22Rv1 (cell line): ENCODE measurements around the gene IL15.
"Not testable (repeated sequence)": the region's sequence is repeated elsewhere in the genome, so short reads cannot be mapped to it uniquely, and the experiment has no call there.

Experiments used
- H3K27ac ChIP-seq: fragments of 450-650 bp; 2 replicates; pipeline ENCODE4 v1.5.1; 2017
- CTCF ChIP-seq: fragments of 450-650 bp; IDR thresholded peaks from 2 replicates; pipeline ENCODE4 v1.5.1; 2017; ENCODE audit warnings: mild to moderate bottlenecking
- ZFX ChIP-seq: fragments of 450-650 bp; IDR thresholded peaks from 2 replicates; pipeline ENCODE4 v1.6.1; 2017; ENCODE audit warnings: antibody characterized with exemption, borderline replicate concordance

IL15 gene

GRCh38 chr4:141686879-141687278 lies 50.5 kb downstream of the IL15 start:
- H3K27ac ChIP-seq: no peak overlapping the region
- TF ChIP-seq CTCF (no peak), ZFX (no peak)

GRCh38 chr4:141689726-141690296 lies 53.4 kb downstream of the IL15 start:
- H3K27ac ChIP-seq: not testable (repeated sequence)

GRCh38 chr4:141691247-141691646 lies 54.9 kb downstream of the IL15 start:
- not testable (repeated sequence) for H3K27ac ChIP-seq

GRCh38 chr4:141692081-141692480 lies 55.7 kb downstream of the IL15 start:
- TF ChIP-seq ZFX: no peak
- TF ChIP-seq CTCF: no peak
- no peak overlapping the region for H3K27ac ChIP-seq

GRCh38 chr4:141697116-141697515 lies 60.7 kb downstream of the IL15 start:
- TF ChIP-seq CTCF (no peak), ZFX (no peak)
- H3K27ac ChIP-seq: no peak overlapping the region

GRCh38 chr4:141702472-141703182 lies 66.2 kb downstream of the IL15 start:
- no peak overlapping the region for H3K27ac ChIP-seq
- TF ChIP-seq ZFX (no peak), CTCF (peak; percentile 15; the same call in 1 of the 2 replicates)

GRCh38 chr4:141703497-141703896 lies 67.1 kb downstream of the IL15 start:
- H3K27ac ChIP-seq: no peak overlapping the region
- TF ChIP-seq CTCF: peak; percentile 26
- no peak for TF ChIP-seq ZFX

- no peak overlapping the region for H3K27ac ChIP-seq
- TF ChIP-seq ZFX (no peak), CTCF (no peak)
Observed at GRCh38 chr4:141705048-141705746, 68.8 kb downstream of the IL15 start.
